Measurements from ENCODE around the gene CYGB. TPM values are rescaled to one million over a fixed set of nuclear protein-coding genes. Genes with fewer than 3 reads are reported as not detected.

Gene CYGB
- total and polyA plus RNA-seq, 9 of the 15 experiments (the other 6 are each of a cell fraction or from before 2014, with no cell fraction given): 0.08 to 0.95 (median 0.18) TPM; not detected in 5

DNA sequence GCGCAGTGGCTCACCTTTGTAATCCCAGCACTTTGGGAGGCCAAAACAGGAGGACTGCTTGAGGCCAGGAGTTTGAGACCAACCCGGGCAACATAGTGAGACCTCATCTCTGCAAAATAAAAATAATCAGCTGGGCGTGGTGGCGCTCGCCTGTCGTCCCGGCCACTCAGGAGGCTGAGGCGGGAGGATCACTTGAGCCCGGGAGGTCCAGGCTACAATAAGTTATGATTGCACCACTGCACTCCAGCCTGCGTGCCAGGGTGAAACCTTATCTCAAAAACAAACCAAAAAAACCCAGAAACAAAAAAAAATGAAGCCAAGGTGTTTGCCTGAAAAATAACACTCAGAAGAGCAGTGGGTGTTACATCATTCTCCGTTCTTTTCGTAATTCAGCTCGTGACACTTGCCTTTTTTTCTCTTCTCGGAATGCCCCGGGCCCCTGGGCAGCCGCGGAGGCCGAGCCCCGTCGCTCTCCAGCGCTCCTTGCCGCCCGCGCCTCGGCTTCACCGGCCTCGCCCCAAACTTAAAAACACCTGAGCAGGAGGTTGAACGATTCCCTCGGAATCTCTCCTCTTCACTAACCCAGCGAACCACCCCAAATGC is 19.4 kb upstream of the CYGB start (continued):
- TF ChIP-seq, protein P1, sequence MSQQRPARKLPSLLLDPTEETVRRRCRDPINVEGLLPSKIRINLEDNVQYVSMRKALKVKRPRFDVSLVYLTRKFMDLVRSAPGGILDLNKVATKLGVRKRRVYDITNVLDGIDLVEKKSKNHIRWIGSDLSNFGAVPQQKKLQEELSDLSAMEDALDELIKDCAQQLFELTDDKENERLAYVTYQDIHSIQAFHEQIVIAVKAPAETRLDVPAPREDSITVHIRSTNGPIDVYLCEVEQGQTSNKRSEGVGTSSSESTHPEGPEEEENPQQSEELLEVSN (IDR thresholded peaks at IDR 0.05; ENCODE audit: borderline replicate concordance in 1 of 2, extremely low read depth in 1 of 2, insufficient read depth in 1 of 2, insufficient read length in 1 of 2, low read depth in 1 of 2, low read length in 1 of 2, poor library complexity in 1 of 2, severe bottlenecking in 1 of 2): peak in 1 of 2 experiments; percentile 8
- TF ChIP-seq CCNT2 (IDR thresholded peaks at IDR 0.05; ENCODE audit: borderline replicate concordance, extremely low read depth, insufficient read length, low read depth, low read length) (peak; percentile 13), ZC3H11A (IDR thresholded peaks at IDR 0.05; ENCODE audit: low read depth, low read length) (no peak)
- TF ChIP-seq, protein P2, sequence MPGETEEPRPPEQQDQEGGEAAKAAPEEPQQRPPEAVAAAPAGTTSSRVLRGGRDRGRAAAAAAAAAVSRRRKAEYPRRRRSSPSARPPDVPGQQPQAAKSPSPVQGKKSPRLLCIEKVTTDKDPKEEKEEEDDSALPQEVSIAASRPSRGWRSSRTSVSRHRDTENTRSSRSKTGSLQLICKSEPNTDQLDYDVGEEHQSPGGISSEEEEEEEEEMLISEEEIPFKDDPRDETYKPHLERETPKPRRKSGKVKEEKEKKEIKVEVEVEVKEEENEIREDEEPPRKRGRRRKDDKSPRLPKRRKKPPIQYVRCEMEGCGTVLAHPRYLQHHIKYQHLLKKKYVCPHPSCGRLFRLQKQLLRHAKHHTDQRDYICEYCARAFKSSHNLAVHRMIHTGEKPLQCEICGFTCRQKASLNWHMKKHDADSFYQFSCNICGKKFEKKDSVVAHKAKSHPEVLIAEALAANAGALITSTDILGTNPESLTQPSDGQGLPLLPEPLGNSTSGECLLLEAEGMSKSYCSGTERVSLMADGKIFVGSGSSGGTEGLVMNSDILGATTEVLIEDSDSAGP (CRISPR knock-in tag; IDR thresholded peaks at IDR 0.05): no peak

DNA sequence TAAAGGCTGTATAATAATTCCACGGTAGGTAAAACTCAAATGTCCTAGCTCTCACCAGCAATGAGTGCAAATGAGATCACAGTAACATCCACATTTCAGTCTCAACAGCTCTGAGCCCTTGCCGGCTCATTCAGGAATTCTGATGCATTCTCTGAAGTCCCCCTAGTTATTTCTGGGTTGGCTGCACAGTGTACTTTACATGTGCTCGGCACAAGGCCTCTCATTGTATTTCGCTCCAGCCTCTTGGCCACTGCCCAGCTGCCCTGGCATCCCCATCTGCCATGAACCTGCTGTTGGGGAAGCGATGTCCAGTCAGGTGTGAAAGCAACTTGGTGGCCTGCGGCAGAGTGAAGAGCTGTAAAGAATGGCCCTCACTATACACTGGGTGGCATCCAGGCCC is 16.6 kb upstream of the CYGB start:
- in situ Hi-C loops (cut with MboI) (no loop called here), intact Hi-C loops (cut with micrococcal nuclease) (no loop called here)
- Histone ChIP-seq H3K27me3 (ENCODE audit: control insufficient read depth in 2 of 2, insufficient read depth in 2 of 2, low read length in 2 of 2) (no peaks in the 10 kb centered on the region), H3K4me3 (no peak overlapping the region), H3K9me3 (replicated peaks; ENCODE audit: control insufficient read depth, insufficient read depth, low read depth, low read length) (no peaks in the 10 kb centered on the region), H3K9ac (ENCODE audit: insufficient read depth in 1 of 2, low read depth in 2 of 2, low read length in 2 of 2) (peak overlapping the region in 1 of 2 experiments; percentile 77; a peak in 1 of 4 replicates), H3K27ac (ENCODE audit: extremely low read depth, low read depth, low read length) (no peak overlapping the region), H3K79me2 (ENCODE audit: control insufficient read depth, insufficient read depth, low read length) (peaks cover 29% of the 10 kb centered on the region), H3K36me3 (ENCODE audit: control insufficient read depth, insufficient read depth, low read length) (peaks cover 11% of the 10 kb centered on the region), H3K4me1 (replicated peaks in 1 of 2; ENCODE audit: control insufficient read depth in 2 of 2, insufficient read depth in 2 of 2, low read length in 2 of 2) (peaks cover 8 to 10% of the 10 kb centered on the region in 2 experiments), H3K4me2 (ENCODE audit: insufficient read depth, low read length) (no peak overlapping the region), H2AFZ (ENCODE audit: low read depth, low read length) (no peak overlapping the region), H3K9me1 (ENCODE audit: control insufficient read depth, insufficient read depth, low read length) (no peaks in the 10 kb centered on the region), H4K20me1 (replicated peaks; ENCODE audit: control insufficient read depth, insufficient read depth, low read length) (no peaks in the 10 kb centered on the region)
- DNase-seq (ENCODE audit: extremely low read depth in 1 of 4, low spot score in 3 of 4) (no peak), ATAC-seq (no peak), FAIRE-seq (no peak)
- no TSS peak for BruUV-seq (replicated peaks)
- ChIA-PET POLR2A (interaction anchor here (0.6 kb wide), 1 partner anchor 18 kb away, joined by 3 read pairs; no protein-coding TSS in a partner anchor), CTCF (ENCODE audit: low intra/inter-chr PET ratio) (no interaction called here)
- WGBS (ENCODE audit: insufficient coverage, low coverage, missing lambda C conversion rate): 68% methylated on average over 6 of the region's 6 CpGs
- TF ChIP-seq FOXA3 (CRISPR knock-in tag; conservative IDR thresholded peaks at IDR 0.05 in 1 of 2, IDR thresholded peaks at IDR 0.05 in 1 of 2) (no peak), BCL6 (CRISPR knock-in tag; IDR thresholded peaks at IDR 0.05) (no peak), NFIX (CRISPR knock-in tag; IDR thresholded peaks at IDR 0.05; ENCODE audit: low read depth) (no peak), DMBX1 (CRISPR knock-in tag; IDR thresholded peaks at IDR 0.05; ENCODE audit: borderline replicate concordance) (no peak)
- TF ChIP-seq, protein P3, sequence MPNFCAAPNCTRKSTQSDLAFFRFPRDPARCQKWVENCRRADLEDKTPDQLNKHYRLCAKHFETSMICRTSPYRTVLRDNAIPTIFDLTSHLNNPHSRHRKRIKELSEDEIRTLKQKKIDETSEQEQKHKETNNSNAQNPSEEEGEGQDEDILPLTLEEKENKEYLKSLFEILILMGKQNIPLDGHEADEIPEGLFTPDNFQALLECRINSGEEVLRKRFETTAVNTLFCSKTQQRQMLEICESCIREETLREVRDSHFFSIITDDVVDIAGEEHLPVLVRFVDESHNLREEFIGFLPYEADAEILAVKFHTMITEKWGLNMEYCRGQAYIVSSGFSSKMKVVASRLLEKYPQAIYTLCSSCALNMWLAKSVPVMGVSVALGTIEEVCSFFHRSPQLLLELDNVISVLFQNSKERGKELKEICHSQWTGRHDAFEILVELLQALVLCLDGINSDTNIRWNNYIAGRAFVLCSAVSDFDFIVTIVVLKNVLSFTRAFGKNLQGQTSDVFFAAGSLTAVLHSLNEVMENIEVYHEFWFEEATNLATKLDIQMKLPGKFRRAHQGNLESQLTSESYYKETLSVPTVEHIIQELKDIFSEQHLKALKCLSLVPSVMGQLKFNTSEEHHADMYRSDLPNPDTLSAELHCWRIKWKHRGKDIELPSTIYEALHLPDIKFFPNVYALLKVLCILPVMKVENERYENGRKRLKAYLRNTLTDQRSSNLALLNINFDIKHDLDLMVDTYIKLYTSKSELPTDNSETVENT (CRISPR knock-in tag; IDR thresholded peaks at IDR 0.05): no peak
- TF ChIP-seq, protein P4, sequence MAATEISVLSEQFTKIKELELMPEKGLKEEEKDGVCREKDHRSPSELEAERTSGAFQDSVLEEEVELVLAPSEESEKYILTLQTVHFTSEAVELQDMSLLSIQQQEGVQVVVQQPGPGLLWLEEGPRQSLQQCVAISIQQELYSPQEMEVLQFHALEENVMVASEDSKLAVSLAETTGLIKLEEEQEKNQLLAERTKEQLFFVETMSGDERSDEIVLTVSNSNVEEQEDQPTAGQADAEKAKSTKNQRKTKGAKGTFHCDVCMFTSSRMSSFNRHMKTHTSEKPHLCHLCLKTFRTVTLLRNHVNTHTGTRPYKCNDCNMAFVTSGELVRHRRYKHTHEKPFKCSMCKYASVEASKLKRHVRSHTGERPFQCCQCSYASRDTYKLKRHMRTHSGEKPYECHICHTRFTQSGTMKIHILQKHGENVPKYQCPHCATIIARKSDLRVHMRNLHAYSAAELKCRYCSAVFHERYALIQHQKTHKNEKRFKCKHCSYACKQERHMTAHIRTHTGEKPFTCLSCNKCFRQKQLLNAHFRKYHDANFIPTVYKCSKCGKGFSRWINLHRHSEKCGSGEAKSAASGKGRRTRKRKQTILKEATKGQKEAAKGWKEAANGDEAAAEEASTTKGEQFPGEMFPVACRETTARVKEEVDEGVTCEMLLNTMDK (IDR thresholded peaks at IDR 0.05; ENCODE audit: borderline replicate concordance, insufficient read depth, low read depth, low read length, poor library complexity, severe bottlenecking): no peak

Measured in K562 (cell line).